Testis (tissue), 2 donors: ENCODE data around the gene LRP2BP.

ENCODE experiments used
- POLR2A ChIP-seq: fragments of 450-650 bp; IDR thresholded peaks from one replicate; pipeline ENCODE4 v1.6.1; 2017; ENCODE audit warnings: antibody characterized with exemption, mild to moderate bottlenecking, moderate library complexity
- TF ChIP-seq, protein P1 (sequence below), 3 experiments: fragments of 450-650 bp in 2 of 3; fragments of 200-600 bp in 1 of 3; sonication (generic) in 1 of 3; IDR thresholded peaks; one replicate each; pipeline ENCODE4 v1.5.1; 2016 to 2019; ENCODE audit warnings: antibody characterized with exemption in 3 of 3, mild to moderate bottlenecking in 2 of 3, moderate library complexity in 1 of 3

DNA sequence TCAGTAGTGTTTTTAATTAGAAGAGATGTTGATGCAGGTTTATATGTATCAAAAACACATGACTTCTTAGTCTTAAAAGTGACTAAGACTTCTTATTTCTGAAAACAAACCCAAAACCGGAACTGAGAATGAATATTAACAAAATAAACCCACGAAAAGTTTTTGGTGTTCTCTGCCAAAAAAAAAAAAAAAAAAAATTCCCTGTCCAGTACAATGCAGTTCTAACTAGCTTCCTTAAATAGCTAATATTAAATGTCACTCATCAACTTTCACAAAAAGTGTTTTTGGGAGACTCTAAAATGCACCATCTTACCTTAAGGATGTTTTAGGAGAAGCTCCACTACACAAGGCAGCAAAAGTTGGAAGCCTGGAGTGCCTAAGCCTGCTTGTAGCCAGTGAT lies 2.9 kb upstream of the LRP2BP start:
- TF ChIP-seq, protein P1, sequence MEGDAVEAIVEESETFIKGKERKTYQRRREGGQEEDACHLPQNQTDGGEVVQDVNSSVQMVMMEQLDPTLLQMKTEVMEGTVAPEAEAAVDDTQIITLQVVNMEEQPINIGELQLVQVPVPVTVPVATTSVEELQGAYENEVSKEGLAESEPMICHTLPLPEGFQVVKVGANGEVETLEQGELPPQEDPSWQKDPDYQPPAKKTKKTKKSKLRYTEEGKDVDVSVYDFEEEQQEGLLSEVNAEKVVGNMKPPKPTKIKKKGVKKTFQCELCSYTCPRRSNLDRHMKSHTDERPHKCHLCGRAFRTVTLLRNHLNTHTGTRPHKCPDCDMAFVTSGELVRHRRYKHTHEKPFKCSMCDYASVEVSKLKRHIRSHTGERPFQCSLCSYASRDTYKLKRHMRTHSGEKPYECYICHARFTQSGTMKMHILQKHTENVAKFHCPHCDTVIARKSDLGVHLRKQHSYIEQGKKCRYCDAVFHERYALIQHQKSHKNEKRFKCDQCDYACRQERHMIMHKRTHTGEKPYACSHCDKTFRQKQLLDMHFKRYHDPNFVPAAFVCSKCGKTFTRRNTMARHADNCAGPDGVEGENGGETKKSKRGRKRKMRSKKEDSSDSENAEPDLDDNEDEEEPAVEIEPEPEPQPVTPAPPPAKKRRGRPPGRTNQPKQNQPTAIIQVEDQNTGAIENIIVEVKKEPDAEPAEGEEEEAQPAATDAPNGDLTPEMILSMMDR (IDR thresholded peaks at IDR 0.05), result no peak
- TF ChIP-seq POLR2A, result no peak
